RPMI7951 (cell line): Measurements from ENCODE around the gene ZBTB20. TPM values are rescaled to one million over a fixed set of nuclear protein-coding genes. Genes with fewer than 3 reads are reported as not detected.

ENCODE experiments used
- DNase-seq: peaks from one replicate; pipeline ENCODE4 v3.0.0-alpha.2; 2012; ENCODE audit warnings: low read depth
- total RNA-seq: library from RNA; depleted of rRNA; stranded (reverse); fragments of >200 nt; shearing (Covaris generic); gene quantifications from 2 replicates; pipeline ENCODE4 v1.2.3, GENCODE V29; 2014

ZBTB20 gene
- total RNA-seq, 1 experiment from 2014 or later = 9.0 TPM

- no peak for DNase-seq
These were observed 700.5 kb downstream of the ZBTB20 start for GRCh38 chr3:114446600-114446999.

- DNase-seq = no peak
These were observed 701.9 kb downstream of the ZBTB20 start for GRCh38 chr3:114445233-114445632.

- DNase-seq = peak; percentile 62
These were observed 702.9 kb downstream of the ZBTB20 start for GRCh38 chr3:114444216-114444615.

- peak; percentile 67 for DNase-seq
These were observed 704.8 kb downstream of the ZBTB20 start for GRCh38 chr3:114442246-114442645.

- DNase-seq = no peak
These were observed 705.7 kb downstream of the ZBTB20 start for GRCh38 chr3:114441386-114441785.

GRCh38 chr3:114440700-114441099, 706.4 kb downstream of the ZBTB20 start:
- DNase-seq = no peak

GRCh38 chr3:114439284-114439683, 707.8 kb downstream of the ZBTB20 start:
- DNase-seq = no peak

- DNase-seq = no peak
These were observed 709.2 kb downstream of the ZBTB20 start for GRCh38 chr3:114437897-114438296.

- DNase-seq = no peak
These were observed 710.9 kb downstream of the ZBTB20 start for GRCh38 chr3:114436182-114436581.

GRCh38 chr3:114435386-114436115, 711.5 kb downstream of the ZBTB20 start:
- peak; percentile 21 for DNase-seq

GRCh38 chr3:114432310-114432709, 714.8 kb downstream of the ZBTB20 start:
- no peak for DNase-seq

- no peak for DNase-seq
These were observed 719.0 kb downstream of the ZBTB20 start for GRCh38 chr3:114428044-114428595.

GRCh38 chr3:114427285-114428043, 719.6 kb downstream of the ZBTB20 start:
- no peak for DNase-seq

- no peak for DNase-seq
These were observed 722.8 kb downstream of the ZBTB20 start for GRCh38 chr3:114424337-114424736.

- no peak for DNase-seq
These were observed 725.9 kb downstream of the ZBTB20 start for GRCh38 chr3:114421204-114421603.

GRCh38 chr3:114420072-114420471, 727.0 kb downstream of the ZBTB20 start:
- no peak for DNase-seq

- DNase-seq = peak; percentile 81
These were observed 728.2 kb downstream of the ZBTB20 start for GRCh38 chr3:114418724-114419543.

- DNase-seq = peak; percentile 35
These were observed 729.0 kb downstream of the ZBTB20 start for GRCh38 chr3:114418107-114418506.

- no peak for DNase-seq
These were observed 729.4 kb downstream of the ZBTB20 start for GRCh38 chr3:114417675-114418074.

GRCh38 chr3:114417265-114417664, 729.8 kb downstream of the ZBTB20 start:
- no peak for DNase-seq

GRCh38 chr3:114411811-114412803, 735.0 kb downstream of the ZBTB20 start:
- DNase-seq = peak; percentile 79
